ENCODE data around the gene KIF14.

DNA sequence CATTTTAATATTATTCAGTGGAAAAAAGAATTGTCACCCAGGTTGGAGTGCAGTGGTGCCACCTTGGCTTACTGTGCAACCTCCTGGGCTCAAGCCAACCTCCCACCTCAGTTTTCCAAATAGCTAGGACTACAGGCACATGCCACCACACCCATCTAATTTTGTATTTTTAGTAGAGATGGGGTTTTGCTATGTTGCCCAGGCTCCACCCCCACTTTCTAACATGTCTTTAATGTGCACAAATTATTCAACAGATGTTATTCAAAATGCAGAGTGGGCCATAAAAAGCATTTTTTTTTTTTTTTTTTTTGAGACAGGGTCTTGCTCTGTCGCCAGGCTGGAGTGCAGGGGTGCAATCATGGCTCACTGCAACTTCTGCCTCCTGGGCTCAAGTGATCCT is 31.8 kb upstream of the KIF14 start:
- no peak for TF ChIP-seq EGR1 (IDR thresholded peaks at IDR 0.05)
- TF ChIP-seq TAF1 (IDR thresholded peaks at IDR 0.05; ENCODE audit: low read depth) = no peak
- TF ChIP-seq, protein P1, sequence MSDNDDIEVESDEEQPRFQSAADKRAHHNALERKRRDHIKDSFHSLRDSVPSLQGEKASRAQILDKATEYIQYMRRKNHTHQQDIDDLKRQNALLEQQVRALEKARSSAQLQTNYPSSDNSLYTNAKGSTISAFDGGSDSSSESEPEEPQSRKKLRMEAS (IDR thresholded peaks at IDR 0.05) = no peak
- TF ChIP-seq FOXM1 (IDR thresholded peaks at IDR 0.05; ENCODE audit: borderline replicate concordance, low read depth) = no peak
- no peak for TF ChIP-seq ZBTB7A (IDR thresholded peaks at IDR 0.05; ENCODE audit: low read depth)

Measured in Ishikawa (cell line).